Measurements from ENCODE around the gene BAK1. TPM values are rescaled to one million over a fixed set of nuclear protein-coding genes. Genes with fewer than 3 reads are reported as not detected.

The BAK1 gene
- total and polyA plus RNA-seq, 2 of the 4 experiments (the other 2 are of a cell fraction) = 12.0 to 19.0 TPM

DNA sequence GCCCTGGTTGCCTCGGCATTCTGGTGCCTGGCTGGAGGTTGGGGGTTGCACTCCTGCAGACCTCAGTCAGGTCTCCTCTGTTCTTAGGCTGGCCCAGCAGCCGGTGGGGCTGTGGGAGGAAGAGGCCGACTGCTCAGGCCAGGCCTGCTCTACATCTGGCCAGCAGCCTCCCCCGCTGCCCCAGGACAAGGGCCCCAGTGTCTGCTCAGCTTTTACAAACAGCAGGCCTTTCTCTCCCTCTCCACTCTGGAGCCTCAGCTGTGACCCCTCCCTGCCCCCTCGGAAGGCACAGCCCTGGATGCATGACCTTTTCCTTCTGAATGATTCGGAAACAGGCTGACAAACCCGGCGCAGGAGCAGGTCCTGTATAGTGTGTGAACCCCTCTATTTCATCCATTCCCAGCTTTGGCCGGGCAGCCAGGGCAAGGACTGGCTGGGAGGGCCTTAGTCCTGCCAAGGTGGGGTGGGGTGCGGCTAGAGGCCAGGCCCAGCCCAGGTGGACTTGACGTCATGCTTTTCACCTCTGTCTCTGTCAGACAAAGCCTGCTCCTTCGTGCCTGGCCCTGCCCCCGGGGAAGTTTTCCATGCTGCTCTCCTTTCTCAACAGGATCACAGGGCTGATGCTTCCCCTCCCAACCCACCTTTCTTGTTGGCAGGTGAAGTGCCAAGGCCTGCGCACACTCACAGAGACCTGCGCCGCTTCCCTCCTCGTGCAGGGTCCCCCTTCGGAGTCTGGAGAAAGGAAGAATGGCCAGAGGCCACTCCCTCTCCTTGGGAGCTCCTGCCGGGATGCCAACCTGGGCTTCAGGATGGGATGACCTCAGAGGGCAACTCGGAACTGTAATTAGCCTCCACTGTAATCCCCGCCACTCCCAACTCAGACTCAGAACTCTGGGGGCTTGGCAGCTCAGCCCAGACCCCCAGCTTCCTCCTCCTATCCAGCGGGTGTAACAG lies 31.0 kb upstream of the BAK1 start (continued):
- TF ChIP-seq MAZ (IDR thresholded peaks at IDR 0.05; ENCODE audit: borderline replicate concordance, low read depth, low read length) (no peak), POLR2A (IDR thresholded peaks at IDR 0.05; ENCODE audit: low read depth, low read length) (no peak)

DNA sequence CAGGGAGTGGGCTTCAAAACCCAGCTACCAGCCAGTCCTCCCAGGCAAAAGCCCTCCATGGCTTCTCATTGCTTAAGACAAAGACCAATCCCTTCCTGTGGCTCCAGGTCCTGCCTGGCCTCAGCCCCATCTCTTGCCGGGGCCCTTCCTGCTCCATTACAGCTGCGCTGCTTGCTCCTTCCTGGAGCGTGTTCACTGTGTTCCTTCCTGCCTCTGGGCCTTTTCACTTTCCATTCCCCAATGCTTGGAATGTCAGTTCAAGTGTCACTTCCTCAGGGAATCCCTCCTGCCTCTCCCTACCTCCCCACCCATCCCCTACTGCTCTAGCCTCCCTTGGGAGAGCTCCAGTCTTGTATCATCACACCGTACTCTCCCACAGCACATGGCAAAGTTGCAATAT lies 30.0 kb upstream of the BAK1 start:
- Histone ChIP-seq H2BK20ac (ENCODE audit: low read depth, low read length) (no peak overlapping the region), H4K20me1 (ENCODE audit: insufficient read depth, low read length) (no peaks in the 10 kb centered on the region), H3K4me3 (ENCODE audit: insufficient read depth, low read depth, low read length) (no peak overlapping the region), H3K56ac (ENCODE audit: extremely low read depth, insufficient read depth, low read length) (no peak overlapping the region), H3K9me3 (ENCODE audit: control insufficient read depth, insufficient read depth, low read length) (no peaks in the 10 kb centered on the region), H4K5ac (ENCODE audit: low read depth, low read length) (no peak overlapping the region), H2AFZ (replicated peaks; ENCODE audit: low read length, poor library complexity) (peak overlapping the region; percentile 58), H4K91ac (ENCODE audit: insufficient read depth, low read depth, low read length) (no peak overlapping the region), H3K4ac (ENCODE audit: low read depth, low read length) (peak overlapping the region; percentile 52; the same call in 1 of the 2 replicates), H3K4me1 (ENCODE audit: control insufficient read depth, insufficient read depth, low read length) (peaks cover 16% of the 10 kb centered on the region), H4K8ac (ENCODE audit: low read depth in 2 of 2, low read length in 2 of 2) (peak overlapping the region in 1 of 2 experiments; percentile 42; a peak in 1 of 4 replicates), H2BK15ac (ENCODE audit: low read depth, low read length) (no peak overlapping the region), H2BK5ac (ENCODE audit: low read depth, low read length, poor library complexity, severe bottlenecking) (no peak overlapping the region), H2AK9ac (replicated peaks; ENCODE audit: low read depth, low read length, poor library complexity) (peak overlapping the region; percentile 56), H3K9ac (ENCODE audit: low read depth, low read length) (no peak overlapping the region), H3K36me3 (ENCODE audit: control insufficient read depth, insufficient read depth, low read length) (no peaks in the 10 kb centered on the region), H2BK120ac (ENCODE audit: low read depth, low read length) (peak overlapping the region; percentile 7), H3K23ac (ENCODE audit: low read depth, low read length) (0 out of 2 replicates have a peak overlapping the region, but pooled peaks have one; percentile 1), H3K18ac (ENCODE audit: low read depth, low read length) (no peak overlapping the region), H3K27ac (ENCODE audit: insufficient read depth, low read length) (no peak overlapping the region), H3K27me3 (ENCODE audit: control insufficient read depth, insufficient read depth, low read length) (no peaks in the 10 kb centered on the region), H3K4me2 (ENCODE audit: low read depth, low read length) (no peak overlapping the region), H3K9me1 (ENCODE audit: insufficient read depth, low read length) (peaks cover 18% of the 10 kb centered on the region; the same call in 1 of the 2 replicates), H2AK5ac (ENCODE audit: low read depth, low read length) (peak overlapping the region; percentile 77), H3K14ac (replicated peaks; ENCODE audit: low read depth, low read length) (peak overlapping the region; percentile 2; the same call in 1 of the 2 replicates), H3K79me1 (ENCODE audit: low read depth in 1 of 2, low read length in 2 of 2) (no peaks in the 10 kb centered on the region)
- DNase-seq (no peak), ATAC-seq (ENCODE audit: low read depth) (no peak)
- whole genome bisulfite sequencing, 2 experiments (ENCODE audit: extremely low coverage in 2 of 2, insufficient read length in 1 of 2) = 94% methylated on average over 4 of the region's 4 CpGs; no CpG with 5 or more reads in 1 of the 2 experiments
- POLR2A ChIA-PET (ENCODE audit: unreplicated experiment) = no interaction called here
- intact Hi-C loops (cut with micrococcal nuclease) (no loop called here), dilution Hi-C loops (cut with HindIII; ENCODE audit: low sequenced_read_pairs, unreplicated experiment) (no loop called here), in situ Hi-C loops (cut with MboI; ENCODE audit: low sequenced_read_pairs) (no loop called here)
- CTCF ChIA-PET = no interaction called here
- BruUV-seq (replicated peaks) = no TSS peak
- TF ChIP-seq USF2 (IDR thresholded peaks at IDR 0.05; ENCODE audit: low read depth, low read length) (no peak), FOS (IDR thresholded peaks at IDR 0.05; ENCODE audit: low read depth, low read length) (no peak), RCOR1 (IDR thresholded peaks at IDR 0.05; ENCODE audit: insufficient replicate concordance, low read length) (no peak), CEBPB (IDR thresholded peaks at IDR 0.05; ENCODE audit: low read depth, low read length) (no peak), NFE2L2 (IDR thresholded peaks at IDR 0.05; ENCODE audit: low read depth, low read length) (no peak), SMC3 (IDR thresholded peaks at IDR 0.05; ENCODE audit: low read depth, low read length) (no peak), RFX5 (IDR thresholded peaks at IDR 0.05; ENCODE audit: low read depth, low read length) (no peak), RAD21 (IDR thresholded peaks at IDR 0.05; ENCODE audit: low read length) (no peak), POLR2A (IDR thresholded peaks at IDR 0.05; ENCODE audit: low read depth, low read length) (no peak), MAFK (IDR thresholded peaks at IDR 0.05; ENCODE audit: low read depth, low read length) (no peak), MXI1 (IDR thresholded peaks at IDR 0.05; ENCODE audit: borderline replicate concordance, low read depth, low read length) (no peak), MAZ (IDR thresholded peaks at IDR 0.05; ENCODE audit: borderline replicate concordance, low read depth, low read length) (no peak), BHLHE40 (IDR thresholded peaks at IDR 0.05; ENCODE audit: low read depth, low read length) (no peak), CTCF (conservative IDR thresholded peaks at IDR 0.05; ENCODE audit: low read depth, low read length) (no peak)
